H1 (cell line): ENCODE results near the gene SPN.
A peak's percentile ranks its signal among the peaks of the same experiment; 100 is the strongest.

Source experiments
- CBX5 ChIP-seq: fragments of 300-800, 300-1000 bp; sonication (generic); IDR thresholded peaks from 2 replicates; pipeline ENCODE4 v1.7.1; 2016; ENCODE audit warnings: antibody characterized with exemption, low read length, low read depth
- EZH2 ChIP-seq: fragments of 200-600 bp; sonication (generic); IDR thresholded peaks from 2 replicates; pipeline ENCODE4 v1.7.1; 2012; ENCODE audit warnings: low read depth, mild to moderate bottlenecking, moderate library complexity, low read length, inconsistent platforms; ENCODE audit not compliant: severe bottlenecking
- JUND ChIP-seq: IDR thresholded peaks from 2 replicates; pipeline ENCODE4 v1.6.1; 2011; ENCODE audit warnings: mild to moderate bottlenecking, improper control_type of control experiment, low read length
- MAX ChIP-seq: IDR thresholded peaks from 2 replicates; pipeline ENCODE4 v1.6.1; 2012; ENCODE audit warnings: inconsistent platforms
- TF ChIP-seq, protein P1 (sequence below), 3 experiments: IDR thresholded peaks; 1 replicate in 2 of 3; 2 replicates in 1 of 3; pipeline versions ENCODE4 v1.5.1 to v1.6.1; 2011; ENCODE audit warnings: low read length in 3 of 3, mild to moderate bottlenecking in 3 of 3, inconsistent platforms in 2 of 3, low read depth in 1 of 3, moderate library complexity in 1 of 3; ENCODE audit not compliant: insufficient read depth in 1 of 3; ENCODE audit errors: control extremely low read depth in 1 of 3

- TF ChIP-seq, protein P1, sequence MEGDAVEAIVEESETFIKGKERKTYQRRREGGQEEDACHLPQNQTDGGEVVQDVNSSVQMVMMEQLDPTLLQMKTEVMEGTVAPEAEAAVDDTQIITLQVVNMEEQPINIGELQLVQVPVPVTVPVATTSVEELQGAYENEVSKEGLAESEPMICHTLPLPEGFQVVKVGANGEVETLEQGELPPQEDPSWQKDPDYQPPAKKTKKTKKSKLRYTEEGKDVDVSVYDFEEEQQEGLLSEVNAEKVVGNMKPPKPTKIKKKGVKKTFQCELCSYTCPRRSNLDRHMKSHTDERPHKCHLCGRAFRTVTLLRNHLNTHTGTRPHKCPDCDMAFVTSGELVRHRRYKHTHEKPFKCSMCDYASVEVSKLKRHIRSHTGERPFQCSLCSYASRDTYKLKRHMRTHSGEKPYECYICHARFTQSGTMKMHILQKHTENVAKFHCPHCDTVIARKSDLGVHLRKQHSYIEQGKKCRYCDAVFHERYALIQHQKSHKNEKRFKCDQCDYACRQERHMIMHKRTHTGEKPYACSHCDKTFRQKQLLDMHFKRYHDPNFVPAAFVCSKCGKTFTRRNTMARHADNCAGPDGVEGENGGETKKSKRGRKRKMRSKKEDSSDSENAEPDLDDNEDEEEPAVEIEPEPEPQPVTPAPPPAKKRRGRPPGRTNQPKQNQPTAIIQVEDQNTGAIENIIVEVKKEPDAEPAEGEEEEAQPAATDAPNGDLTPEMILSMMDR (IDR thresholded peaks at IDR 0.05; ENCODE audit: control extremely low read depth in 1 of 3, insufficient read depth in 1 of 3, low read depth in 1 of 3, low read length in 3 of 3) = peak in 1 of 3 experiments; percentile 7; a peak in 1 of 4 replicates
- TF ChIP-seq MAX (no peak), CBX5 (no peak), EZH2 (no peak), JUND (no peak)
Measured at GRCh38 chr16:29641561-29641960, 21.5 kb upstream of the SPN start.
